GM18867 (cell line): ENCODE results near the gene GRPR.
"Not testable (repeated sequence)": the region's sequence is repeated elsewhere in the genome, so short reads cannot be mapped to it uniquely, and the experiment has no call there.

Source experiments
- ATAC-seq: cut with Tn5 transposase; IDR thresholded peaks from one replicate; pipeline ENCODE4 v1.9.1; 2021; ENCODE audit warnings: mild to moderate bottlenecking, moderate library complexity; ENCODE audit not compliant: unreplicated experiment

Gene GRPR

GRCh38 chrX:16136080-16136479 is 12.7 kb downstream of the GRPR start:
- no peak for ATAC-seq

GRCh38 chrX:16137416-16138107 is 14.2 kb downstream of the GRPR start:
- ATAC-seq = peak; percentile 86

- ATAC-seq = peak; percentile 61
Measured at GRCh38 chrX:16138108-16138427, 14.7 kb downstream of the GRPR start.

- ATAC-seq = no peak
Measured at GRCh38 chrX:16140448-16140847, 17.1 kb downstream of the GRPR start.

- no peak for ATAC-seq
Measured at GRCh38 chrX:16140983-16141382, 17.6 kb downstream of the GRPR start.

DNA sequence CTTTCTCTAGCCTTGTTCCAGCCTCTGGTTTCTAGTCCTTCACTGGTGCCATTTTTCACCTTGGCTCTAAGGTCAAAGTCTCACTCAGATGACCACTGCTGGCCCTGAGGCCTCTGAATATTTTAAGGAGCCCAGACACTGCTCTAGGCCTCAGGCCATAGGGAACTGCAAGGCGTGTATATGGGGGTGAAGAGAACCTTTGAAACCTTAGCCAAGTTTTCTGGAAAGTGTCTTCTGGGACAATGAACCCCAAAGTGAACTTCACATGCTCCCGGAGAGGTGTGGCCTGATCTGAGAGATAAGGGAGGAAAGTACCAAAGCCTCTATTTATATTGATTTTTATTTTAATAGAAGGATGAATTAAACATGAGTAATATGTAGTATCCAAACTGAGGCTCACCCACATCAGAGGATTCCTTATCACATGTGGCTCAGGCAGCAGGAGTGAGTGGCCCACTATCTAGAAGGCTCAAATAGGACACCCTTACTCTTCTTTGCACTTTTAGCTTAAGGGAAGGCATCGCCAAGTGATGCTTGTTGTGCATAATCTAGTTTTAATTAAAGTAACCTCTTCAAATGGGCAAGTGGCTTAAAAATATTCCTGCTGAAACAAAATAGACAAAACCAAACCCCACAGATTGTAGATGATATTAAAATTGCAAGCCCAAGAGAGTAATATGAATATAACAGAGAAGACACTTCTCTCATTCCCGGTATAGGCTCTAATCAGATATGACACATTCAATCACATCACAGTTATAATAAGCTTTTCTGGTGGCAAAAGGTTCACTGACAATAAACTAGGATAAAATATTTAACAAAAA is 18.3 kb downstream of the GRPR start:
- no peak for ATAC-seq

DNA sequence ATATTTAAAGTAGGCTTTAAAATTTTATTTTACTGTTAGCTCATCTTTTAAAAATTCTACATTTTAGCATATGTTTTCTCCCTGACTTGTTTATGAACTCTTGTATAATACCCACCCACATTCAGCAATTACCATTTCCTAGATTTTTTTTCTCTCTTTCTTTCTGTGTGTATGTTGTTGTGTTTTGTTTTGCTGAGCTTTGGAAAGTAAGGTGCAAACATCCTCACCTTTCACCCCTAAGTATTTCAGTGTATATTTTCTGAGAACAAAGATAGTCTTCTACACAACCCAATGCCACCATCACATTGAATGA is 18.8 kb downstream of the GRPR start:
- no peak for ATAC-seq

GRCh38 chrX:16143968-16144367 is 20.6 kb downstream of the GRPR start:
- ATAC-seq = no peak

GRCh38 chrX:16144420-16144819 is 21.1 kb downstream of the GRPR start:
- no peak for ATAC-seq

- ATAC-seq = not testable (repeated sequence)
Measured at GRCh38 chrX:16145093-16145492, 21.7 kb downstream of the GRPR start.

DNA sequence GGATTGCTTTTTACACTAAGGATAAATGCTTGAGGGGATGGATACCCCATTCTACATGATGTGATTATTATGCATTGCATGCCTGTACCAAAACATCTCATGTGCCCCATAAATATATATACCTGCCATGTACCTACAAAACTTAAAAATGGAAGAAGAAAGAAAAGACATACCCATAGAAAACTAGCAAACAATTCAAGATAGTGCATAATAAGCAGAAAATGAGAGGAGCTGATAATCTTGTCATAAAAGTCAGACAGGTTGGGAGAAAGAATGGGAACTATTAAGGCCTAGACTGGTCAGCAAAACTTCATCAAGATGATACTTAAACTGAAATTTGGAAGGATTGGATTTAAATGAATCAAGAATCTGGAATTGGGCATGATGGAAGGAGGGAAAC is 22.3 kb downstream of the GRPR start:
- ATAC-seq = no peak

DNA sequence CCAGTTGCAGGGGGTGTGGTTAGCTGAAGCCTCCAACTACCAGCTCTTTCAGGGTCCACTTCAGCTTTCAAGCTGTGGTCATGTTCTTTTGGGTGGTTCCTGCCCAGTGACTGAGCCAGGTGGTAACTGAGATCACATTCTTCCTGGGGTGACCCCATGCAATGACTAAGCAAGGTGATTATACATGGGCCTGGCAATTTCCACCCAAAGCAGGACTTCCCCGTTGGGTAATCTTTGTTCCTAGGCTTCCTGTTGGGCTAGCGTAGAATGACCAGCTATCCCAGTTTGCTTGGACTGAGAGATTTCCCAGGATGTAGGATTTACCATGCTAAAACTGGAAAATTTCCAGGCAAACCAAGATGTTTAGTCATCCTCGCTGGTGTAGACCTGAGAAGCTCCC is 25.5 kb downstream of the GRPR start:
- no peak for ATAC-seq

GRCh38 chrX:16155581-16156096 is 32.3 kb downstream of the GRPR start:
- ATAC-seq = no peak

DNA sequence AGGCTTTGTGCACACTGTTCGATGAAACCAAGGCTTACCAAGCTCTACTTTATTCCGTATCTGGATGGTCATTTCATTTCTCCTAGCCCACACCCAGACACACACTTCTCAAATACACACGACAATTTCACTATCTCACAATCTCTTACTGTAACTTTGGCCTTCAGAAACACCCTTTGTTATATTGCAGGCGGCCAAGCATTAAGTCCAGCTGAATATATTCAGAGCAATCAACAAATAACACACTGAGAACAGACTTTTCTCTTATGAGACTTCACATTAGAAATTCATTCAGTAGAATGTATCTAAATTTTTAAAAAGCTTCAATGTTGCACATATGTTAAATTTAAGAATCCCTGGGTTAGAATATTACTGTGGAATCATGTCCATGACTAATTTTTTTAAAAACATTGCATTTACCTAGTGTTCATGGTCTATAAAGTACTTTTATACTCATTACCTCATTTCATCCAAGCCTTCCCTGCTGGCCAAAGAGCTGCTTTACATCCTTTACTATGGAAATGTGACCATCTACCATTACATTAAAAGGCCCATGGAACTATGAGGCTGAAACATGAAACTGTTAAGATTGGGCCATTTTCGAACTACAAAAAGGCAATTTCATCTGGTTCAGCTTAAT is 33.4 kb downstream of the GRPR start:
- no peak for ATAC-seq

DNA sequence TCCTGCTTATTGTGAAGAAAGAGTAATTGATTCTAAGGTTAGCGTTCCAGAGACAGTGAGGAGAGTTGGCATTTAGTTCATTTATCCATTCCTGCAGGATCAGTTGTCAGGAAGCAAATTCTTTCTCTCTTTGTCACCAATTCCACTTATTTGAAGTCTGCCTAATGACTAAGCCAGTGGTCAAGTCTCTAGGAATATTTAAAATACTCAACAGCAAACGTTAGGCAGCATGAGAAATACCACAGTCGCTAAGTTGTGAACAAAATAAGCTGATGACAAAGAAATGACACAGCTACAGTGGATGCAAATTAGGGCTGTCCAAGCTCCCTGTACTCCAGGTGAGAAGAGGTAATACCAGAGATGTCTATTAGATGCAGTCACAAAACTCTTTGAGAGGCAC is 37.4 kb downstream of the GRPR start:
- ATAC-seq = no peak

DNA sequence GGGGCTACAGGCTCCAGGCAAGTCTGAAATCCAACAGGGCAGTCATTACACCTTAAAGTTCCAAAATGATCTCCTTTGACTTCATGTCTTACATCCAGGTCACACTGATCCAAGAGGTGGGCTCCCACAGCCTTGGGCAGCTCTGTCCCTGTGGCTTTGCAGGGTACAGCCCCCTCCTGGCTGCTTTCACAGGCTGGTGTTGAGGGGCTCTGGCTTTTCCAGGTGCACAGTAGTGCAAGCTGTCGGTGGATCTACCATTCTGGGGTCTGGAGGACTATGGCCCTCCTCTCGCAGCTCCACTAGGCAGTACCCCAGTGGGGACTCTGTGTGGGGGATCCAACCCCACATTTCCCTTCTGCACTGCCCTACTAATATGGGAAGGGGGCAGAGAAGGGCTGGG is 37.8 kb downstream of the GRPR start:
- not testable (repeated sequence) for ATAC-seq

DNA sequence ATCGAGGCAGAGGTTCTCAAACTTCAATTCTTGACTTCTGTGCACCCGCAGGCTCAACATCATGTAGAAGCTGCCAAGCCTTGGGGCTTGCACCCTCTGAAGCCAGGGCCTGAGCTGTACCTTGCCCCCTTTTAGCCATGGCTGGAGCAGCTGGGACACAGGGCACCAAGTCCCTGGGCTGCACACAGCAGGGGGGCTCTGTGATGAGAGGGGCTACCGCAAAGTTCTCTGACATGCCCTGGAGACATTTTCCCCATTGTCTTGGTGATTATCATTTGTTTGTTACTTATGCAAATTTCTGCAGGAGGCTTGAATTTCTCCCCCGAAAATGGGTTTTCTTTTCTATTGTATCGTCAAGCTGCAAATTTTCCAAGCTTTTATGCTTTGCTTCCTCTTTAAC is 39.0 kb downstream of the GRPR start:
- ATAC-seq = no peak

DNA sequence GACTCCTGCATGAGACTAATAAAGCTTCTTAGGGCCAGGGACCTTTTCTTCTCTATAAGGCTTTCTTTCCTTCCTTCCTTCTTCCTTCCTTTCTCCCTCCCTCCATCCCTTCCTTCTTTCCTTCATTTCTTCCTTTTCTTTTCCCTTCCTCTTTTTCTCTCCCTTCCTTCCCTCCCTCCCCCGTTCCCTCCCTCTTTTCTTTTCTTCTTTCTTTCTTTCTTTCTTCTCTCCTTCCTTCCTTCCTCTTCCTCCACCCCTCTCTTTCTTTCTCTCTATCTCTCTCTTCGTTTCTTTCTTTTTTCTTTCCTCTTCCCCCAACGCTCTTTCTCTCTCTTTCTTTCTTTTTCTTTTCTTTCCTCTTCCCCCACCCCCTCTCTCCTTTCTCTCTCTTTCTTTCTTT is 41.4 kb downstream of the GRPR start:
- ATAC-seq = no peak

GRCh38 chrX:16167181-16167580 is 43.8 kb downstream of the GRPR start, which contains the start of gene MAGEB17:
Gene MAGEB17 (plus strand): TSS chrX:16167481. CDS start chrX:16170383, 2,902 bp downstream.
- ATAC-seq = no peak

- no peak for ATAC-seq
Measured at GRCh38 chrX:16171039-16171438, 47.7 kb downstream of the GRPR start.

DNA sequence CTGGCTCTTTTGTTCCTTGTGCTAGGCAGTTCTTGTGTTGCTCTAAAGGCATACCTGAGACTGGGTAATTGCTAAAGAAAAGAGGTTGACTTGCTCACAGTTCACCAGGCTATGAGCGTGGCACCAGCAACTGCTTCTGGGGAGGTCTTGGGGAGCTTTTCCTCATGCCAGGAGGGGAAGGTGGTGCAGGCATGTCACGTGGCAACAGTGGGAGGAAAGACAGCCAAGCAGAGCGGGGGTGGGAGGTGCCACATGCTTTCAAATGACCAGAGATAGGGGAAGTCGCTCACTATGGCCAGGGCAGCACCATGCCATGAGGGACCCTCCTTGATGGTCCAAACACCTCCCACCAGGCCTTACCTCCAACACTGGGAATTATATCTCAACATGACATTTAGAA is 48.6 kb downstream of the GRPR start:
- no peak for ATAC-seq

- ATAC-seq = no peak
Measured at GRCh38 chrX:16172391-16172790, 49.0 kb downstream of the GRPR start.
